ENCODE data around the gene ATP8B1. TPM values are rescaled to one million over a fixed set of nuclear protein-coding genes. Genes with fewer than 3 reads are reported as not detected.
A peak's percentile ranks its signal among the peaks of the same experiment; 100 is the strongest.

Gene ATP8B1
- total and polyA plus RNA-seq, 7 donors: 8.1 to 94.1 (median 18.0) TPM

GRCh38 chr18:57630754-57631595 is 172.1 kb downstream of the ATP8B1 start:
- 42 to 46% methylated on average over 13 of the region's 13 CpGs for WGBS, 2 donors
- intact Hi-C loops (cut with DNase I): loop anchor here (5.0 to 10.0 kb wide), 3 partner anchors 171 to 494 kb away; partner anchors contain the start of genes ATP8B1 and NEDD4L
- H3K27ac ChIP-seq: peak overlapping the region; percentile 74 to 82 (median 81)

GRCh38 chr18:57630002-57630753 is 172.9 kb downstream of the ATP8B1 start:
- TF ChIP-seq CTCF (IDR thresholded peaks at IDR 0.05) (peak; percentile 63 to 70 (median 66)), POLR2A (IDR thresholded peaks at IDR 0.05) (no peak), POLR2AphosphoS5 (IDR thresholded peaks at IDR 0.05) (peak; percentile 73 to 90 (median 78)), EP300 (IDR thresholded peaks at IDR 0.05) (peak in 1 of 4 donors; percentile 66)
- Histone ChIP-seq H3K27me3 (no peaks in the 10 kb centered on the region), H3K9me3 (no peaks in the 10 kb centered on the region), H3K27ac (peak overlapping the region; percentile 74 to 82 (median 81)), H3K4me3 (peak overlapping the region; percentile 34 to 69 (median 58)), H3K36me3 (no peaks in the 10 kb centered on the region), H3K4me1 (peaks cover 0 to 11% (median 8%) of the 10 kb centered on the region in 4 donors)
- DNase-seq: peak; percentile 99
- intact Hi-C loops (cut with DNase I): loop anchor here (5.0 to 10.0 kb wide), 3 partner anchors 172 to 495 kb away; partner anchors contain the start of genes ATP8B1 and NEDD4L
- WGBS, 2 donors: 1 to 4% methylated on average over 52 of the region's 52 CpGs

More at GRCh38 chr18:57630754-57631595, 172.1 kb downstream of the ATP8B1 start:
- peaks cover 0 to 11% (median 8%) of the 10 kb centered on the region in 4 donors for H3K4me1 ChIP-seq
- H3K4me3 ChIP-seq: peak overlapping the region; percentile 34 to 69 (median 58)
- no peaks in the 10 kb centered on the region for H3K36me3 ChIP-seq
- no peaks in the 10 kb centered on the region for H3K27me3 ChIP-seq
- TF ChIP-seq CTCF (IDR thresholded peaks at IDR 0.05) (no peak), POLR2A (IDR thresholded peaks at IDR 0.05) (no peak), POLR2AphosphoS5 (IDR thresholded peaks at IDR 0.05) (no peak), EP300 (IDR thresholded peaks at IDR 0.05) (no peak)
- DNase-seq: no peak
- no peaks in the 10 kb centered on the region for H3K9me3 ChIP-seq

- TF ChIP-seq POLR2A (IDR thresholded peaks at IDR 0.05): no peak
- no peak for TF ChIP-seq POLR2AphosphoS5 (IDR thresholded peaks at IDR 0.05)
- no peak for TF ChIP-seq CTCF (IDR thresholded peaks at IDR 0.05)
- TF ChIP-seq EP300 (IDR thresholded peaks at IDR 0.05): no peak
- H3K4me3 ChIP-seq: peak overlapping the region in 3 of 4 donors; percentile 49 to 69 (median 67)
- intact Hi-C loops (cut with DNase I): no loop called here
- WGBS, 2 donors: 97 to 98% methylated on average over 9 of the region's 9 CpGs
- peaks cover 0 to 11% (median 8%) of the 10 kb centered on the region in 4 donors for H3K4me1 ChIP-seq
- peak overlapping the region; percentile 74 to 82 (median 81) for H3K27ac ChIP-seq
- no peaks in the 10 kb centered on the region for H3K9me3 ChIP-seq
- H3K27me3 ChIP-seq: no peaks in the 10 kb centered on the region
- DNase-seq: no peak
- H3K36me3 ChIP-seq: no peaks in the 10 kb centered on the region
Measured at GRCh38 chr18:57629422-57629821, 173.7 kb downstream of the ATP8B1 start.

- DNase-seq: no peak
- TF ChIP-seq POLR2AphosphoS5 (IDR thresholded peaks at IDR 0.05) (no peak), POLR2A (IDR thresholded peaks at IDR 0.05) (no peak), CTCF (IDR thresholded peaks at IDR 0.05) (no peak), EP300 (IDR thresholded peaks at IDR 0.05) (no peak)
- Histone ChIP-seq H3K27me3 (no peaks in the 10 kb centered on the region), H3K9me3 (no peaks in the 10 kb centered on the region), H3K36me3 (no peaks in the 10 kb centered on the region), H3K4me1 (peaks cover 0 to 12% (median 10%) of the 10 kb centered on the region in 4 donors), H3K27ac (no peak overlapping the region), H3K4me3 (no peak overlapping the region)
- 90 to 93% methylated on average over 5 of the region's 5 CpGs for WGBS, 2 donors
- intact Hi-C loops (cut with DNase I): no loop called here
Measured at GRCh38 chr18:57627488-57627887, 175.6 kb downstream of the ATP8B1 start.
